ENCODE data around the gene PTCHD1.

The PTCHD1 gene

DNA sequence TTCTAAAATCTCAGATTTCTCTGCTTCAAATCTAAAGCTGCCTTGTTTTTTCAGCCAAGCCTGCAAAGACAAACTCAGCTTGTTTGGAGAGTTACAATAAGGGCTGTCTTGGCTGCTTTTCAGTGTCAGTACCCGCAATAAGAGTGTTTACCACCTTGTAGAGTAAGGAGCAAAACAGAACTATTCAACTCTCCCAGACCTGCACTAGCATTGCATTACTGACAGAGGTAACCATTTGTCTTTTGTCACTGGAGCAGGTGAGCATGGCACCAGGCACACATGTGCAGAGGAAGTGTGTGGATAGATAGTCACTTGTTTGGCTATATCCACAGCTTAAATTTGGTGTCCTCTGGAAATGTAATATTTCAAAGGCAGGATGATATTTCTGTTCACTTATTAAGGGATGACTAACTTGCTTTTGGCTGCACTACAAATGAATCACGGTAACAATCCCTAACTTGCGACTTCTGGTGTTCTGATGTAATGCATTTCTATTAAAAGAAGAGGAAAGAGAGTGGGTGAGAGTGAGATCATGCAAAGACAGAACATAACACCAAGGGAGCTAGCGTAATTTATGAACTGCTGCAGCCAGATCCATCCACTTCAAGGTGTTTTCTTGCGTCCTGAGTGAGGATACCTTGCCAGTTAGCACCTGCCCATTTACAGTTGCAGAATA, 38.6 kb downstream of the PTCHD1 start:
- Mint-ChIP-seq H3K27ac (no peak overlapping the region), H3K36me3 (ENCODE audit: low read depth) (no peaks in the 10 kb centered on the region), H3K4me3 (no peak overlapping the region), H3K9me3 (no peaks in the 10 kb centered on the region), H3K27me3 (peaks cover 2% of the 10 kb centered on the region), H3K4me1 (ENCODE audit: low read depth) (no peaks in the 10 kb centered on the region)
- intact Hi-C loops (cut with micrococcal nuclease) = no loop called here

DNA sequence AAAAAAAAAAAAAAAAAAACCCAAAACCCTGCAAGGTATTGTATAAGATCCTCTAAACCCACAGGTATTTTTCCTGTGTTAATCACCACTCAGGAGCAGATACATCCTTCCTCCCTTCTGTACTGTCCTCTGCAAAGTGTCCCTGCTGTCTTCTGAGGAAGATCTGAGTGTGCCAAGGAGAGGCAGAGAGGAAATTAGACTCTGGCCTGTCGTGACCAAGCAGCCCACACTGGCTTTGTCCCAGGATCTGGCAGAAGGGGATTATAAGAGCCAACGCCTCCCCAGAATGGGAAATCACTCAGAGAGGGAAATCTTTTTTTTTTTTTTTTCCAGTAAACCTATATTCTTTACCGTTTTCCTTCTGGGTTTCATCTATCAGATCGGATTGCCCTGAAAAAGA, 39.6 kb downstream of the PTCHD1 start:
- Mint-ChIP-seq H3K36me3 (ENCODE audit: low read depth) (no peaks in the 10 kb centered on the region), H3K27ac (no peak overlapping the region), H3K9me3 (no peaks in the 10 kb centered on the region), H3K4me1 (ENCODE audit: low read depth) (no peaks in the 10 kb centered on the region), H3K4me3 (no peak overlapping the region), H3K27me3 (peaks cover 2% of the 10 kb centered on the region)
- intact Hi-C loops (cut with micrococcal nuclease) = no loop called here

DNA sequence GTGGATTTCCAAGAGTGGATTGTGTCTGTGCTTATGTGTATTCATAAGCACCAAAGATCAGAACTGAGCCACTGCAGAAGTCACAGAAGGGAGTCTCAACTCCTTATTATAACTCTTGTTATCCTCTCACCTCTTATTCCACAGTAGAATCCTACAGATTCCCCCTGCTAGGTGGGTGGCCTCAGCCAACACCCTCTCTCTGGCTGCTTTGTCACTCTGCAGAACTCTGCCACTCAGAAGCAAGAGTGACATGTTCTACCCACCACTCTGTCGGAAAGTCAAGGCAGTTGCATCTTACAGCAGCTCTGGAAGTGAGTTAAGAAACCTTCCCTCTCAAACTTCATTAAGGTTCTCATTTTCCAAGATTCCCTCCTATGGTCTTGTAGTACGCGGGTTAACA, 41.9 kb downstream of the PTCHD1 start:
- Mint-ChIP-seq H3K27ac (no peak overlapping the region), H3K9me3 (no peaks in the 10 kb centered on the region), H3K4me1 (ENCODE audit: low read depth) (peaks cover under 1% of the 10 kb centered on the region), H3K27me3 (peaks cover 7% of the 10 kb centered on the region), H3K4me3 (no peak overlapping the region), H3K36me3 (ENCODE audit: low read depth) (no peaks in the 10 kb centered on the region)
- intact Hi-C loops (cut with micrococcal nuclease) = no loop called here

DNA sequence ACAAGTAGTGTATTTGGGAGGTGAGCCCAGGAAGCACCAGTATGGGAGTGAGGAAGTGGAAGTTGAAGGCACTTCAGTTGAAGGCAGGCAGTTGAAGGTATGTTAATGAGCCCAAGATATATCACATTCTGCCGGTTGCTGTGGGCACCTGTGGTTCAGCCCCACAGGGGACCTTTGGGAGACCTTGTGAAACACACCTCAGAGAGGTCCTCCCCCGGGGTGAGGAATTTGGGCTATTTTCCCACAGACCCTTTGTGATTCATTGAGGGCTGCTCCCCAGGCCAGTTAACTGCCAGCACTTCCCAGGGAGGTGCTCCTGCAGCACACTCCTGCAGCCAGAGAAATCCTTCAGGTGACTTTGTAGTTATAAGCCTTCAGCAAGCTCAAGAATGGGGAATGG, 45.9 kb downstream of the PTCHD1 start:
- no peaks in the 10 kb centered on the region for H3K9me3 Mint-ChIP-seq
- peaks cover 8% of the 10 kb centered on the region for H3K27me3 Mint-ChIP-seq
- intact Hi-C loops (cut with micrococcal nuclease) = no loop called here
- H3K36me3 Mint-ChIP-seq (ENCODE audit: low read depth) = no peaks in the 10 kb centered on the region
- no peak overlapping the region for H3K27ac Mint-ChIP-seq
- peaks cover 5% of the 10 kb centered on the region for H3K4me1 Mint-ChIP-seq (ENCODE audit: low read depth)
- H3K4me3 Mint-ChIP-seq = no peak overlapping the region

DNA sequence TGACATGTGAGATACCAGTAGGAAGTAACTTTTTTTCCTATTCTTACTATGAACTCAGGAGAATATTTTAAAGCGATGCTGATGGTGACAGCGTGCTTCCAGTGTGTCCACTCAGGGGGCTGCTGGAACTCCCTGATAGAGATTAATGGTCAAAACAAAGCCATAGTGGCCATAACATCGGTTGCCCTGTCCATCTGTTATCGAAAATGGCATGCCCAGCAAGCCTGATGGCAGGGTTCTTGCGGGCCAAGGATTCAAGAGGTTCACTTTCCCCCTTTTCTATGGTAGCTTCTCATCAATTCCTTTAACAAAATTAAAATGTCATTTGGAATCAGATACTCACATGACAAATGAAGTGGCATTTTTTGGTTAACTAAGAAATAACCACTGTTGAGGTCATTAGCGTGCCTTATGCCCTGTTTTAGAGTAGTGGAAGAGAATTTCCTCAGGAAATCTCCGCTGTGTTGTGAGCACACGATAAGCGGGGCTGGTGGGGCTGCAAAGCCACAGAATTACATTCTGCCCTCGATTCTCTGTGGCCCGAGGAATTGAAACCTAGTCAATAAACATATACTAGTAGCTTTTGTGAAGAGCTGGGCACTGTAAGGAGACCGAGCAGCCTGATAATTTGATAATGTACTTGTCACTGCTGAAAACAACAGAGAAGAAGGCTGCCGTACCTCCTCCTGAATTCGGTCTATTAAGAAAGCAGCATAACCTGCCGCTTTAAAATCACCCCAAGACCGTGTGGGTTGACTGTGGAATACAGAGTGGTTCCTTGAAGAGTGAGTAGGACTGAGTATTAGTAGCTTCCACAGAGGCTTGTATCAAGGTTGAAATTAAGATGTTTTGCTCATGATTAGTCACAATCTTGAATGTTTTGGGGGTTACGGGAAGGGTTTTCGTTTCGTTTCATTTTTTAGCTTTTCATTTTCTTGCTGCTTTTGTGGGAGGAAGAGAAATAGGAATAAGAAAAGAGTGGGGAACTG, 46.7 kb downstream of the PTCHD1 start:
- peaks cover 8% of the 10 kb centered on the region for H3K27me3 Mint-ChIP-seq
- H3K9me3 Mint-ChIP-seq = no peaks in the 10 kb centered on the region
- no peaks in the 10 kb centered on the region for H3K36me3 Mint-ChIP-seq (ENCODE audit: low read depth)
- H3K27ac Mint-ChIP-seq = no peak overlapping the region
- intact Hi-C loops (cut with micrococcal nuclease) = no loop called here
- H3K4me3 Mint-ChIP-seq = no peak overlapping the region
- H3K4me1 Mint-ChIP-seq (ENCODE audit: low read depth) = peaks cover 5% of the 10 kb centered on the region

DNA sequence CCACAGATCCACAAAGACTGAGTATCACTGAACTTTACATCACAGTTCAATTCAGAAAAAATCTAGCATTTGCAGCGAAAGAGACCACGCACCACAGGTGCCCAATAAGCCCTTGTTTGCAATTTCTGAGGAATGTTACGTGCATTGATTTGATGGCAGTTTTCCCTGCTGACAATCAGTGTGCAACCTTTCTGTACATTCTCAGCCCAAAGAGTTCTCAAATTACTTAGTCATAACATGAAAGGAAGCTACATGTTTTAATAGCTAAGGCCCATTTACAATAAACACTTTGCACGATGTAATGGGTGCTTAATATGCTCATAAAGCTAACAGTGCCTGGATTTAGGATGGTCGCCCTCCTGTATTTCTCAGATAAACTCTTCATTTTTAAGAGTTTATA, 47.9 kb downstream of the PTCHD1 start:
- H3K27me3 Mint-ChIP-seq = peaks cover 8% of the 10 kb centered on the region
- no peaks in the 10 kb centered on the region for H3K36me3 Mint-ChIP-seq (ENCODE audit: low read depth)
- H3K27ac Mint-ChIP-seq = no peak overlapping the region
- H3K4me1 Mint-ChIP-seq (ENCODE audit: low read depth) = peaks cover 5% of the 10 kb centered on the region
- H3K4me3 Mint-ChIP-seq = no peak overlapping the region
- H3K9me3 Mint-ChIP-seq = no peaks in the 10 kb centered on the region
- intact Hi-C loops (cut with micrococcal nuclease) = no loop called here

DNA sequence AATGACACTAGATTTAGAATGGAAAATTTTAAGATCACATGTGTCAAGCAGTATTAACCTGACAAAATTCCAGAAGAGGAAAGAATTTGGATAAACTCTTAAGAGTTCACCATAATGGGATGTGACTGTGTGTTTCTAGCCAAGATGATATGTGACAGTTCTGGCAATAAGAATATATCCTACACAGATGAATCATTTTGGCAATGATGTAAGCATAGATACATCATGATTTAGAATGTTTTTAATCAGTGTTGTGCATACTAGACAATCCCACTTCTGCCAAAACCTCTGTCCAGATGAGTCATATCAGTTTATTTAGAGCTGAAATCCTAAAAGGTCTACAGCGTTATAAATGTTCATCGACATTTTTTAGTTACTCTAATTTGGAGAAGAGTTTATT, 48.8 kb downstream of the PTCHD1 start:
- intact Hi-C loops (cut with micrococcal nuclease) = no loop called here
- no peaks in the 10 kb centered on the region for H3K9me3 Mint-ChIP-seq
- H3K27me3 Mint-ChIP-seq = peaks cover 8% of the 10 kb centered on the region
- H3K4me3 Mint-ChIP-seq = no peak overlapping the region
- peaks cover 5% of the 10 kb centered on the region for H3K4me1 Mint-ChIP-seq (ENCODE audit: low read depth)
- H3K27ac Mint-ChIP-seq = no peak overlapping the region
- H3K36me3 Mint-ChIP-seq (ENCODE audit: low read depth) = no peaks in the 10 kb centered on the region

DNA sequence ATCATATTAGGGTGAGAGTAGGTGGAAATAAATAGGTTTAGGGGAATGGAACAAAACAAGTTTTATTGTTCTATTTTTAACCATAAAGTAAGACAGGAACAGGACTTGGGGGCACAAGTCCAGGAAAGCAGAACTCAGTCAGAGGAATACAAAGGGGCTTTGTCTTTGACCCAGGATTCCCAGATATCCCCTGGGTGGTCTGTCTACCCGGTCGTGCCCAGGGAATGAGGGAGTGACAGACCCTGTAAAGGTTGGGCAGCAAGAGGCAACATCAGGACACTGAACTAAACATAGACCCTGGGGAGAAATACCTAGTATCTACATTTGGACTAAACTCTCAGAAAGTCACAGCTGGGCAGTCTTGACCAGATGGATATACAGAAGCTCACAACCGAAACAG, 50.6 kb downstream of the PTCHD1 start:
- intact Hi-C loops (cut with micrococcal nuclease) = no loop called here
- Mint-ChIP-seq H3K4me1 (ENCODE audit: low read depth) (peaks cover 5% of the 10 kb centered on the region), H3K4me3 (no peak overlapping the region), H3K27me3 (peaks cover 8% of the 10 kb centered on the region), H3K36me3 (ENCODE audit: low read depth) (no peaks in the 10 kb centered on the region), H3K27ac (no peak overlapping the region), H3K9me3 (no peaks in the 10 kb centered on the region)

DNA sequence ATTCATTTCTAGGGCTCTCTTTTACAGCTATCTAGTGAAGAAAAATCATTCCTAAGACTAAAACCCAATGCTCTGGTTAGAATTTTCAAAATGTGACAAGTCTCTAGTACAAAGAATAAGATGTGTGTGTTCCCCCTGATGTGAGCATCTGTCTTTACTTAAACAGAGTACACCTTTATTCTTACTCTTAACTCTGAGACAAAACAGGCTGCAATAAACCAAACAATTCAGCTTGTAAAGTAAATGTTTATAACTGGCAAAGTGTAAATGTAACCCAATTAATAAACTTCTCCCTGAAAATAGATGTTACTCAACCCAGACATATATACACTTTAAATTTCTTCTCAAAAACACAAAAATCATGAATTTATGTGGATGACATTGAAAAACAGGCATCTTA, 51.6 kb downstream of the PTCHD1 start:
- no peaks in the 10 kb centered on the region for H3K9me3 Mint-ChIP-seq

DNA sequence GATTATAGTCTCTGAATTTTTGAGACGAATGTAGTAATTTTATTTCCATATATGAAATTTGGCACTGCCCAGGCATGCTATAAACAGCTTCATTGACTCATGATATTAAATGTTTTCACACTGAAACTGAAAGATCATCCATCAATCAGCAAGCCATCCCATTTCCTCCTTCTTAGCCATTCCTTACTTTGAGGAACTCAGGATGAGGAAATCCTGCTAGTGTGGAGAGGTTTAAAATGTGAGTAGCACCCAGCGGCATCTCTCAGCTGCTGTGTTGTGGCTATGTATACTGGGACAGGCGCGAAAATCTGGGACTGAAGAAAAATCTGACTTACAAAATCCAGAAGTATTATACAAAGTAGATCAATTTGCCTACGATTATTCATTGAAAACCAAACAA, 52.1 kb downstream of the PTCHD1 start:
- Mint-ChIP-seq H3K36me3 (ENCODE audit: low read depth) (no peaks in the 10 kb centered on the region), H3K4me1 (ENCODE audit: low read depth) (peaks cover 3% of the 10 kb centered on the region), H3K4me3 (no peak overlapping the region), H3K27ac (no peak overlapping the region), H3K9me3 (no peaks in the 10 kb centered on the region), H3K27me3 (peaks cover 2% of the 10 kb centered on the region)
- intact Hi-C loops (cut with micrococcal nuclease) = no loop called here

More for the DNA sequence above, 51.6 kb downstream of the PTCHD1 start:
- Mint-ChIP-seq H3K27me3 (peaks cover 4% of the 10 kb centered on the region), H3K4me1 (ENCODE audit: low read depth) (peaks cover 5% of the 10 kb centered on the region), H3K4me3 (no peak overlapping the region), H3K36me3 (ENCODE audit: low read depth) (no peaks in the 10 kb centered on the region), H3K27ac (no peak overlapping the region)
- intact Hi-C loops (cut with micrococcal nuclease) = no loop called here

DNA sequence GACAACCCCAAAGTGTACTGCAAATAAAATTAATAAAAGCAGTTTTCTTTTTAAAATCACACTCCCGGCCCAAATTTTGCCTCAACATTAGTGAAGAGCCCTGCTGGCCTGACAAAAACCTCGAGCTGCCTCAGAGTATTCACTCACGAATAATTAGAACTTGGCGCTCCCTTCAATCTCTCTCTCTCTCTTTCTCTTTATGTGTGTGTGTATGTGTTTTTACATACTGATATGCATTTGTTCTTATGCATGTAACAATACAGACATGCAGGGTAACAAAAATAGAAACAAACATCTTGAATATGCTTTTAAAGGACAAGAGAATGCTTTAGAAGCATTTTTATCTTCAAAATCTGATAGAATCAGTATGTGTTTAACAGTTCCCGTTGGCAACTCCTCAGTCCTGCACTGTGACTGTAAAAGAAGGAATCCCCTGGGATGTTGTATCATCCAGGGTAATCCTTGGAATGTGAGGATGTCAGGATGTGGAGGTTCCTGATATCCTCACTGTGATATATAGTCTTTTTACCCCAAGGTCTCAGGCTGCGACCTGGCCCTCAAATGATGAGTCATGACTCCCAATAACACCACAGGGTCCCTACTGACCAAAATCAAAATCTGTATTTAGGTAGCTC, 53.0 kb downstream of the PTCHD1 start:
- Mint-ChIP-seq H3K4me3 (no peak overlapping the region), H3K27ac (no peak overlapping the region), H3K27me3 (no peaks in the 10 kb centered on the region)

DNA sequence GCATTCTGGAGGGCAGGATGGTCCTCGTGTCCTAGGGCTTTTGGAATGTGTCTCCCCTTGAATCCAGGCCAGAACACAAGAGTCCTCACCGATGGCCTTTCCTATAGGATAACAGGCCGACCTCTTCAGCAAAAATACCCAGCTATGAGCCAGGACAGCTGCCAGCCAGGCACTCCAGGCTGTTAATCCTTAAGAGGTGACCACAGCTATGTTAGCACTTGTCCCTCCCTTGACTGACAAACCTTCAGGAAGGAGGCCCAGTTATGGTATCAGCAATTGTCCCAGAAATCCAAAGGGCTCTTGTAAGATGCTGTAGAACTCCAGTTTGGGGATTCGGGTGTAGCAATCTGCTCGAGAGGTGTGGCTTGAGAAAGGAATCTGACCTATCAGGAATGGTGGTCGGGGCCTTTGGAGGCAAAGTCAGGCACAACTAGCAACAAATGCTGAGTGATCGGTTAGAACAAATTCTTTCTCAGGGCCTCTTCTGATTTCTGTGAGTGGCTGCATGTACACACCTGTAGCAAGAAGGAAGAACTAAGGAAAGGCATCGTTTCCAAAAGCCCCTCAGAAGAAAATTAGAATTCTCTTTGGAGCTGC, 54.6 kb downstream of the PTCHD1 start:
- intact Hi-C loops (cut with micrococcal nuclease) = no loop called here
- Mint-ChIP-seq H3K36me3 (ENCODE audit: low read depth) (no peaks in the 10 kb centered on the region), H3K4me3 (no peak overlapping the region), H3K9me3 (no peaks in the 10 kb centered on the region), H3K27me3 (no peaks in the 10 kb centered on the region), H3K4me1 (ENCODE audit: low read depth) (no peaks in the 10 kb centered on the region), H3K27ac (no peak overlapping the region)

More for the DNA sequence above, 53.0 kb downstream of the PTCHD1 start:
- Mint-ChIP-seq H3K36me3 (ENCODE audit: low read depth) (no peaks in the 10 kb centered on the region), H3K9me3 (no peaks in the 10 kb centered on the region), H3K4me1 (ENCODE audit: low read depth) (no peaks in the 10 kb centered on the region)
- intact Hi-C loops (cut with micrococcal nuclease) = no loop called here

DNA sequence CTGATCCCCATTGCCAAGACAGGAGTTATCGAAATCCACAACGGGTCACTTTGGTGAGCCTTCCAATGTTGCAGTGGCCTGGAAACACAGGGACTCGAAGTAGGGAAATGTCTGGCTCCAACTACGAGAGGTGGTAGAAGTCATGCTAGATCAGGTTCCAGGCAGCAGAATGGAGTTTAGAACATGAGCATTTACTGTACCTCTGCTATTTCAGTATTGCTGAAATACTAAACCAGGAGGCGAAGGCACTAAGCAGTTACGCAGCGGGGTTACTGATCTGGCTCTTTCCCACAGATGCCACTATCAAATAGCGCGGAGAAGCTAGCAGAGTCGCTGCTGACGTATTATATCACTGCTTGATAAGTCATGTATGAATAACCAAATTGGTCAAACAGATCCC, 56.3 kb downstream of the PTCHD1 start:
- no peak overlapping the region for H3K27ac Mint-ChIP-seq

DNA sequence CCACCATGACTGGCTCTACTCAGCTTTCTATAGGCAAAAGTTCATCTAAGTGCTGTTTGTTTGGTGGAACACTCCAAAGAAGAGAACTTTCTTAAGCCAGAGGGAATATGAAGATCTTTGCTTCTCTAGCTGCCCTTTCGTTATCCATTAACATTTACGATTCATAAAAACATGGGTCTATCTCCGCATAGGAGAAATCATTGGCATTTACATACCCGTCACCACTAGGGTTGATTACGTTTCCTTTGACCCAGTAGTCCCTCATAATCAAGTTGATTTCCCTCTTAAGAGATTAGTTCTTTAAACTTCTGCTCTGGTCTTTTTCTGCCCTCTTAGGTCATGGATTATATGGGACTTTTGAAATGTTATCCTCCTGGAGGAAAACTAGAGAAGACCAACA, 57.5 kb downstream of the PTCHD1 start:
- no peak overlapping the region for H3K4me3 Mint-ChIP-seq
- intact Hi-C loops (cut with micrococcal nuclease) = no loop called here
- H3K27ac Mint-ChIP-seq = no peak overlapping the region
- no peaks in the 10 kb centered on the region for H3K27me3 Mint-ChIP-seq
- H3K36me3 Mint-ChIP-seq (ENCODE audit: low read depth) = no peaks in the 10 kb centered on the region
- H3K4me1 Mint-ChIP-seq (ENCODE audit: low read depth) = no peaks in the 10 kb centered on the region
- no peaks in the 10 kb centered on the region for H3K9me3 Mint-ChIP-seq

More for the DNA sequence above, 56.3 kb downstream of the PTCHD1 start:
- no peaks in the 10 kb centered on the region for H3K4me1 Mint-ChIP-seq (ENCODE audit: low read depth)
- H3K36me3 Mint-ChIP-seq (ENCODE audit: low read depth) = no peaks in the 10 kb centered on the region
- no peaks in the 10 kb centered on the region for H3K9me3 Mint-ChIP-seq
- H3K27me3 Mint-ChIP-seq = no peaks in the 10 kb centered on the region
- intact Hi-C loops (cut with micrococcal nuclease) = no loop called here
- no peak overlapping the region for H3K4me3 Mint-ChIP-seq
